GM21528 (cell line): Measurements from ENCODE around the gene BCL10.
A peak's percentile ranks its signal among the peaks of the same experiment; 100 is the strongest.

Experiments
- ATAC-seq: cut with Tn5 transposase; IDR thresholded peaks from one replicate; pipeline ENCODE4 v1.9.1; 2021; ENCODE audit warnings: mild to moderate bottlenecking, moderate library complexity; ENCODE audit not compliant: unreplicated experiment, low FRiP score

Gene BCL10

DNA sequence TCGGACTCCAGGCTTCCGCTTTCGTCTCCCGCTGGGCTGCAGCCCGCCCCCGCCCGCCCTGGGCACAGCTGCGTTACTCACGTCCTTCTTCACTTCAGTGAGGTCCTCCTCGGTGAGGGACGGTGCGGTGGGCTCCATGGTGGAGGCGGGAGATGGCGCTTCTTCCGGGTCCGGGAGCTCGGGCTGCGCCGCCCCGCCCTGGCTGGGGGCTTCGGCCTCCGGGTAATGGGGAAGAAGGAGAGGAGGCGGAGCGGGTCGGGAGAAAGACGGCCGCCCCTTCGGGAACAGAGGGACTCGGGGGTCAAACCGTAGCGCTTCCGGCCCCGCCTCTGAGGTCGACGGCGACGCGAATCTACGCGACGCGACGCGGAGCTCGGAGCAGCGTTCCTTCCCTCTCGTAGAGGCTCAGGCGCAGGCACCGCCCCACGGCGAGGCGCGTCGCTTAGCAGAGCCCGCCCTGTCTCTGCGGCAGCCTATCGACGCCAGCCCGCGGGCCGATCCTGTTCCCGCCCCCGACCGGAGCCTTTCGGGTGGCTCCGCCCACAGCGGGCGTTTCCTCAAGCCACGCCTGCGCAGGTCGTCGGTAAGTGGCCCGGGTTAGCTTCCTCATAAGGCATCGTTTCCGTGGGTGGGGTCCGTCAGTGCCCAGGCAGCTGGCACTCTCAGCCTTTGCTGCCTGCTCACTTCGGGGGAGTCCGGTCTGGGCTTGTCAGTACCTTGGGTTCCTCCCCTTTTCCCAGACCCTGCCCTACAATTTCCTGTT, at the start of gene BCL10:
Gene BCL10 (minus strand): TSS at position 418 of the 763 bp plus-strand sequence. CDS start 280 bp downstream, at position 138.
- peak; percentile 98 for ATAC-seq

DNA sequence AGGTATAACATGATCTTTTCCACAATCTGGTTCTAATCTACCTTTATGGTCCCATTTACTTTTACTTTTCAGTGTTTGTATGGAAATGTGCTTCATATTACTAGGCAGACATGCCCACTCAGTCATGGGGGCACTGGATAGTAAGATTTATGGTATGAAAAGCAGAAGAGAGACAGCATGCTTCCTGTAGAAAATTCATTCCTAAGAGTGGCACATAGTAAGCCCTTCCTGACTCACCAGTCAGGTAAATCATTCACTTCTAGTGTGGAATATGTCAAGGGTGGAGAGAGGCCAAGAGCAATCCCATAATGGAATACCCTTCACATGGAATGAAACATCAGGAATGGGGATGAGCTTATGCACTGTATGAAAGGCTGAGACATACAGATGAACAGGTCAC, 49.5 kb upstream of the BCL10 start:
- ATAC-seq, result no peak

DNA sequence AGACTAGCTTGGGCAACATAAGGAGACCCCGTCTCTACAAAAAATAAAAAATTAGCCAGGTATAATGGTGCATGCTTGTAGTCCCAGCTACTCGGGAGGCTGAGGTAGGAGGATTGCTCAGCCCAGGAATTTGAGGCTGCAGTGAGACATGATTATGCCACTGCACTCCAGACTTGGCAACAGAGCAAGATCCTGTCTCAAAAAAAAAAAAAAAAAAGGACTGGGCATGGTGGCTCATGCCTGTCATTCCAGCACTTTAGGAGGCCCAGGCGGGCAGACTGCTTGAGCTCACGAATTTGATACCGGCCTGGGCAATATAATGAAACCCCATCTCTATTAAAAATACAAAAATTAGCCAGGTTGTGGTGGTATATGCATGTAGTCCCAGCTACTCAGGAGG, 47.3 kb upstream of the BCL10 start:
- ATAC-seq, result no peak

DNA sequence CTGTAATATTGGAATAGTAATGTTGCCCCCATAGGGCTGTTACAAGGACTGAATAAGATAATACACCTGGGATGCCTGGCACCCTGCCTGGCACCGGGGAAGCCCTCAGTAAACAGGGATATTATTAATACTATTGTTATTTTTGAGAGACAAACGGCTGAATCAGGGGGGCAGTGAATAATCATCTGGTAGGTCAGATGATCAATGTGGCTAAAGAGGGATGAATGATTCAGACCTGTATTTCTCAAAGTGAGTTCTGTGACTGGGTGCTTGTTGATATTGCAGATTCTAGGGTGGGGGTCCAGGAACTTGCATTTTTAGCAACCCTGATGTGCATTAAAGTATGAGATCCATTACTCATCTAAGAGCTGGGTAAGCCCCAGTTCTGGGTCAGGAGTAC, 46.2 kb upstream of the BCL10 start:
- no peak for ATAC-seq

DNA sequence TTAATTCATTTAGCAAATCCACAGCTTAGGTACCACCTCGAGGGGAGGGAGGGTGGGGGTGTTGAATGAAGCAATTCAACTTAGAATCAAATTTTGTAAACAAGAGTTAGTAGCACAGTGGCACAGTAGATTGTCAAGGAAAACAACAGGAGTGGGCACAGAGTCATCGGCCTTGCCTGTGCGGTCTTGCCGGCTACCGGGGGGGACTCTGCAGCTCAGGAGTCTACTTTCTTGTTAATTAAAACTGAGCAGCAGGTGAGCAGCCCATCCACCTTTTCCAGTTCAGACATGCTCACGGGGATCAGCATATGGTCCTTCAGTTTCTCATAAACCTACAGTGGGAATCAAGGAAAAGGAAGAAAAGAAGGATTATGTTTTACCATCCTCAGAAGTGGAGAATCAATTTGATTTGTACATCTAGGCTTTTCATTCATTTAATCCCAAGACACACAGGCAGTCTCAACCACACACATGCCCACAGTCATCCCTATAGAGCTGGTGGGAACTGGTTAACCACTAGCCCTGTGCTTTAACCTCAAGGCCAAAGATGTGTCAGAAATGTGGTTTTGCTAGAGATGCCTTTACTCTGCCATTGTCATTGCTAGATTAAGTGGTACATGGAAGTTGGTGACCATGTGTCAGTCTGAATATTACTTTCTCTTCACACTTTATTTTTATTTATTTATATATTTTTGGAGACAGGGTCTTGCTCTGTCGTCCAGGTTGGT, 45.0 kb upstream of the BCL10 start:
- ATAC-seq, result no peak

DNA sequence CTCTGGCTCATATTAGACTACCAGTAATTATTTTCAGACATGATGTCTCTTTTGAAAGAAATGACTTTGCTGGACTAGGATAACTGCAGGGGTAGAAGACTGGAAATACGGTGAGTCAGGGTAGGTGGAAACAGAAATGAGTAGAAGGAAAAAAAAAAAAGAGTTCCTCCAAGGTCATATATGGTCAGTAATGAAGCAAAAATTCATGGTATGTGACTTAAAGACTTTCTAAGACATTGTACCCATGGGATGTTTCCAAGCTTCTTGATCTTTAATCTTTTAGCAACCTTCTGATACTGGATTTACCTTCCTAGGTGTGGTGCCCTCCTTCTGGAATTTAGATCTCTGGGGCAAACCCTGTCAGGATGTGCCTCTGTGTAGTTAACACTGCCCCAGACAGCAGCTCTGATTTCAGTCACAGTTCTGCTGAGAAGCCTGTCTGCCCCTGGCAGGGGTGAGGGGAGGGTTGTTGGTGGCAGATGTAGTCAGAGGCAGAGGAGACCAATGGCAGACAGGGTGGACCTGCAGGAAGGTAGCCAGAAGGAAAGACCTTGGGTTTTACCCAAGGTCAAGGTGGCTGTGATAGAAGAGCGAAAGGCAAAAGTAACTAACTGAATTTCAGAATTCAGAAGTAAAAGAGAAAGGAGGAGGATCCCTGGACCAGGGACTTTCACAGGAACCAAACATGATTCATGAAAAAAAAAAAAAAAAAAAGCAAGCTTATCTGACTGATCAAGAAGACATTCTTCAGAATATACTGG, 44.1 kb upstream of the BCL10 start:
- ATAC-seq, result no peak

DNA sequence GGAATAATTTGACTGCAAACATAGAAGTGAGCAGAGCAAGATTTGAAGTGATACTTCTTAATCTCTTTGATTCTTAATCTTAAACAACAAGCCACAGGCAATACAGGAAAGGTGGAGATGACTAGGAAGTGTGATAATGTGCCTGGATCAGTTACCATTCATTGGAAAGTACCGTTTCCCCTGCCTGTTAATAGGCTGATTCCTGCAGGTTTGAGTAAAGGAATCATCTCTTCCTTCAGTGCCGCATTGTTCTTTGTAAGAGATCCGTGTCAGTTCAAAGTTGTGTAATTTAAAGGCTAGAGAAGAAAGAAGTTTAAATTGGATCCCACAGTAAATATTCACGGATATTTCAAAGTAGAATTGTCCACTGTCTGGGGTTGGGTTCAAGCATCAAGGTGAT, 43.5 kb upstream of the BCL10 start:
- no peak for ATAC-seq

DNA sequence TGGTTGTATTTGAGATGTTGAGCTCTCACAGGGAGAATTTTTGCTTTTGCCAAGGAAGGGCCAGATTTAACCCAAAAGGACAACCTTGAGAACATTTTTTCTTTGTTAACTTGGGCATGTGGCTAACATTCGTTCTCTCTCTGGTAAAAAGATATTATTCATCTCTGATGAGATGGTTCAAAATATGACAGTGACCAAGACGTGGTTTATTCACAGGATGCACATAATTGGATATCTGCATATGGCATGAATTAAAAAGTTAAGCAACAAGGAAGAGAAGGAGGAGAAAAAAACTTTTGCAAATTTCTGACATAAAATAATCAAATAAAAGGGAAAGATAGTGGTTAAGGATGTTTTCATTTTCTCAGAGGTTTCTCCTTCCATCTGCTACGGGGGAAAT, 43.1 kb upstream of the BCL10 start:
- no peak for ATAC-seq

DNA sequence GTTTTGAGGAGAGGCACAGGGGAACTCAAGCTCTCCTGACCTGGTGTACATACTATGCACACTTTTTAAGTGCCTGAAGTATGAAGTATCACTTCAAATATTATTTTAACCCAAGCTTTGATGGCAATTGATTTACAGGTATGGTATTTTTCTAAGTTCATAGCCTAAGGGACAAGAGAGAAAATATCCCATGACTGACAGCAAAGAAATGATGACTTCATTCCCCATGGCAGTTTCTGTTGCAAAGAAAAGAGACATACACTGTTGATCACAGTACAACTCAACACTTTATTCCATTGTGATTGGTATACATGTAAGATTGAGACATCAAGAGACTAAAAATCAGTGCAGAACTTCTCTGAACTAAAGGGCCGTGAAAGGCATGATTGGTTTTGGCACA, 41.8 kb upstream of the BCL10 start:
- ATAC-seq, result no peak

DNA sequence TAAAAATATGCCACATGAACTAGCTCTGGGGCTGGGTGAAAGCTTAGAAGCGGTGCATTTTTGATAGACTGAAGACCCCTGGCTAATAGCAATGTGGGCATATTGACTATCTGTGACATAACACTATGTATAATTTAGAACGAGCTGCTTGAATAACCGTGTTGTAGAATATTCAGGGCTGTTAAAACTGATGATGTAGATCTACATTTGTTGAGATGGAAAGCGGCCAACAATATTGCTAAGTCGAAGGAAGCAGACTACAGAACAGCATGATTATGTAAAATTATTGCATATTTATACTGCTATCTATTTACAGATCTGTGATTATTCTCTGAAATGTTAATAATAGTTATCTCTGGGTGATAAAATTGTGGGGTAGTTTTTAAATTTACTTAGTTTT, 41.1 kb upstream of the BCL10 start:
- ATAC-seq, result no peak

DNA sequence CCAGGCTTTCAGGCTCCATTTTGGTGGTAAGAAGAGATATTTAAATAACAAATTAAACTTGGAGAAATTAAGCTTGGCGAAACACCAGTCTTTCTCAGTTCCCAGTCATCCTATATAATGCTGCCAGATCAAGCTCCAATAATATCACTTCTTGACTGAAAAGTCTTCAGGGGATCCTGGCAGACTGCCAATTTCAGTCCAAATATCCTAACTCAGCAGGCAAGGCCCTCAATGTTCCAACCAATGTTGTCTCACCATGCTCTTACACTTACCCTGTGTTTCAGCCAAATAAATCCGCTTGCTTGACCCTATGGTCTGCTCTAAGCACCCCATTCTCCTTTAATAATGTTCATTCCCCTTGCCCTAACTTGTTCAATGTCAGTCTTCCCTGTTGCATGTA, 39.9 kb upstream of the BCL10 start:
- ATAC-seq, result no peak

DNA sequence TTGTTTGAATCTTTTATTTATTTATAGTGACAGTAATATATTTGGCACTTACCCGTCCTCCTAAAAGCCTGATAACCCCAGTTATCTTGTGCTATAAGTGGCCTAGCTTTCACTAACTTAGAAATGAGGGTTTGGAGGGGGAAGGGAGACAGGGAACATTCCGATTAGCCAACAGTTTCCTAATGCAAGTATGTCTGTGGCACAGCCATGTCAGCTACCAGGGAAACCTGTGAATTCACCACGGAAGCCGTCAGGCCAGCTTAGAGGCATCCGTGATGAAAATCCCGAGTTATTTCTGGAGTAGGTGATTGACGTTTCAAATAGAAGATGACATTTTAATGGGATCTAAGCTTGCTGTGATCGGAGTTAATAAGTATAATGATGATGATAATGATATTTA, 39.4 kb upstream of the BCL10 start:
- no peak for ATAC-seq

DNA sequence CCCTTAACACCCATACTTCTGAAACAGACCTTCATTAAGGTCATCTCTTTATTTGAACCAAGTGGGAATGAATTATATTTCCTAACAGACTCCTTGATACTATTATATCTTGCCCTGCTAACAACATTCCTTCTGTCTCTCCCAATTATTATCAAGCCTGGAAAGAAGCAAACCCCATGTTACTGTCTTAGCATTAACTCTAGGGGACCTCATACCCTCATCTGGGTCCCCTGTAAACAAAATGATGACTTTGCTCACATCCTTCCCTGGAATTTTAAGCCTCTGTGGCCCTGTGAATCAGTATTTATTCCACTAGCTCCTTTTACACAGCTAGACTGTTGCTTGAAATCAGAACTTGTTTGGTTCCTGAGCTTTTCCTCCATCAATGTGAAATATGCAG, 38.3 kb upstream of the BCL10 start:
- no peak for ATAC-seq

DNA sequence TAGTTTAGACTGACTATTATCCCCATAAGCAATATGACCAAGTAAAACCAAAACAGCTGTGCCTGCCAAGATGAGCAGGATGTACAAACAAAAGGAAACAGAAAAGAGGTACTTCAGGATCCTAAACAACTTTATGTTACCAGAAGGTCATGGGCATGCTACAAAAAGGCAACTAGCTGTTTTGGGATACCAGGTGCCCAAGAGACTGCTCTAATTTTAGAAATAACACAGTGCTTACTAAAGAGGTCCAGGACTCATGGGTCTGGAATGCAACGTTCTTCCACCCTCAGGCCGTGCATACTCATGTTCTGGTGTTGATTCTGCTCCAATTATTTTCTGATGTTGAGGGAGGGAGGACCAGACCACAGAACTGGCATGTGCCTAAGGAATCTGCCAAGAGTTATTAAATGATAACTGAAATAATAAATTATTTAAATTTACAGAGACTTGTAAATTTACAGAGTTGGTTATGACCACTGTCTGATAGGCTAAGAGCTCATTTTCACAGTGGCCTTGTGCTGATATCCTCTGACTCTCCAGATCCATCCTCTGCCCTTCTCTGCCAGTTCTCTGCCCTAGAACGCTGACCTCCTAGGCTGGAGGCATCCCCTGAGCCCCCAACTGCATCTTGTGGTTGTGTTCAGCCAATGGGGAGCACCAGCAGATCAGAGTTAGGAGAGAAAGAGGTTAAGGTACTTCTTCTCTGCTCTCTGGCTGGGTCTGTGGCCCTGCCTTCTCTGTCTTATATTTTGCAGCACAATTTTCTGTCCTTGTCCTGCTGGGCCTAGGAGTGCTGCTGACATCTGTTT, 37.7 kb upstream of the BCL10 start:
- ATAC-seq, result no peak

DNA sequence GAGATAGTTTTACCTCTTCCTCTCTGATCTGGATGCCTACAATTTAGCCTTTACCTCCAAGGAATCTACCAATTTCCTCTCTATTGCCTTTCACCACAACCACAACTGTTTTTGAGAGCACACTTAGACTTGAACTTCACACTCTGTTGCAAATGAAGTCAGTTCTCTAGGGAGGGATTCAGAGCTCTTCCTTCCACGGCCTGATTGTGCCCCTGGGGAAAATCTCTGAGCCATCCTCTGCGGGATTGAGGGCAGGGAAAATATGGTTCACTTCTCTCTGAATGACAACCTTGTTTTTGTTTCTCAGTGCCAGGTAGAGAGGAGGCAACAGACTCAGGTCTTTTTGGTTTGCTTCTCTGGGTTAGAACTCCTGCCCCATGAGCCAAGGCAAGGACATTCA, 35.4 kb upstream of the BCL10 start:
- ATAC-seq, result no peak

DNA sequence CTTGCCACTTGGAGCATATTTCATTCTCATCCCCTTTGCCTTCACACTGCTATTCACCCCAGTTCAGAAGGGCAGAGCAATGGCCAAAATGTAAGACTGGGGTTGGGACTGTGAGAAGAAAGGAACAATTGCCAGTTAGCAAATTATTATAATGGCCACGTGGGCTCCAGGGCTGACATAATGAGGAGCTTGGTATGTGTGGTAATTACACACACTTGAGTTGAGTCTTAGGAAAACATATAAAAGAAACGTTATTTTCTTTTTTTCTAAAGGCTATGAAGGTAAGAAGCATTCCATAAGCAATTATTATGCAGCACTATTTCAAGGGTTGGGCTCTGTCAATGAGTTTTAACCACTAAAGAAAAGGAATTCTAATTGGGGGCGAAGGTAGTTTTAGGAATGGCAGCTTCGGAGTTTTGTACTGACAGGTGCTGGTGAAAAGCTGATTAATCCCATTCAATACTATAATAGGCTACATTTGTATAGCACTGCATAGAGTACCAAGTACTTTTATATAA, 32.5 kb upstream of the BCL10 start:
- no peak for ATAC-seq

DNA sequence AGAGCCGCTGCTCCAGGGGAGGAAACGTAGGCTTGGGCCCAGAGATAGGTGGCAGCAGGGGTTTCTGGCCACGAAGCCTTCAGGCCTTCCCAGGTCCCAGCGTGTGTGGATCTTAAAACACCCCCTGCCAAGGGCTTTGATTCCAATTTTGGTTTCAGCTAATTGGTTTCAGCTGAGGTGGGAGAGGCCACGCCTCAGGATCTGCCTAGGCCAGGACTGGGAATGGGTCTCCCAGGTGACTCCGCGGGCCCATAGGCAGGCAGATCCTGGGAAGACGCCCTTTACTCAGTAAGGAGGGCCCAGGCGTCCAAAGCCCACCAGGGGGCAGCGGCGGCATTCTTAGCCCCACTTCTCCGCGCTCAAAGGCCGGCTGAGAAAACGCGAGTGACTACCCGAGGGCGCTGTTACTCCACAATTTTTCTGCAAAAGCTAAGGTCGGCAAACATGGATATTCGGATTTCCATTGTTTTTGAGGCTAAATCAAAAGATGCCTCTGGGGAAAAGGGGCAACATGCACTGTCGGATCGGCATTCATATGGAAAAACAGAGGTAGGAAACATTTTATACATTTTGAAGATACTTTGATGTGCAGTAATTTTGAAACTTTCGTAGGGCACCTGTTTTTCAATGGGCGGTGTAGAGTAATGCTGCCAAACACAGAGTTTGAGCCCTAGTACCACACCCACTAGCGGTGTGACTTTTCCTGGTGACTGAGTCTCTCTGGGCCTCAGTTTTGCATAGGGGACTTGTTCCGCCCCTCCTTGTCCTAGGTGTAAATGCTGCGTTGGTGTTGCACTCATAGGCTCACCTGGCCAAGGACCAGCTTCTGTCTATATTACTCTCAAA, 31.8 kb upstream of the BCL10 start:
- ATAC-seq, result peak; percentile 92

DNA sequence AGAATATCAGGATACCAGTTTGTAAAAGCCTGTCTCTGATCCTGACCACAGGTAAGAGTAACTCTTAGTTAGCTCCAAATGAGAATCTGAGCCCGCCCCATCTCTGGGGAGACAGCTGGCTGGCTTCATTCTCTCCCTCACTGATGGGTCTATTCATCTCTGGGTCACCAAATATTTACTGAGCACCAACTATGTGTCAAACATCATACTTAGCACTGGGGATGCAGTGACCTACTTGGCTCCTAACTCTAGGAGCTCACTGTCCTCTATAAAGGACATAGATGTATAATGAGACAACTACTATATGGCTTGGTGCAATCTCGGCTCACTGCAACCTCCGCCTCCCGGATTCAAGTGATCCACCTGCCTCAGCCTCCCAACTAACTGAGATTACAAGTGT, 29.8 kb upstream of the BCL10 start:
- no peak for ATAC-seq

DNA sequence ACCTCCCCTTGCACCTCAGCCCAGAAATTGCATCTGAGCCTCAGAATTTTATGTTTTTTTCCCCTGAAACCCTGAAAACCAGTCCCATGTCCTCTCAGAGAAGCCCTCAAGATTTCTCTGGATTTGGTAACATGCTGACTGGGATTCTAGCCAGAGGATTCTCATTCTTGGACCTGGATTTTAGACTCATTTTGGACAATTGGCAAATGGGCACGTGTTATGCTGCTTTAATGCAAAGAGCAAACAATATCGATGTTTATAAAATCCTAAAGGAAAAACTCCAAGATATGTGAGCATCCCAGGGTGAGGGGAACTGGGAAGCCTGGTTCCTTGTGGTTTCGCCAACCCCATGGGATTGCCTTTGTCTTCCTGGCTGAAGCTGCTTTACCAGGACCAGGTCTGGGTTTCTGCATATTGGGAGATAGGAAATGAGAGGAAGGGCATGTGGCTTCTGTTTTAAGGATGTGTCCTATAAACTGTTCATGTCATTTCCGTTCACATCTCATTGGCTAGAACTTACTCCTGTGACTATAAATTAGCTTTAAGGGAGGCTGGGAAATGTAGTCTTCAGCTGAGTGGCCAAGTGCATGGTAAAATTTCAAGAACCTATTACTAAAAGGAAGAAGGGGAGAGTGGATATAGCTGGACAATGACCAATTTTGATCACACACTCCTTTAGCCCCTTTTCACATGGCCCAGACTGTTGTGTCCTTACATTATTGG, 27.2 kb upstream of the BCL10 start:
- ATAC-seq, result no peak
